Smooth muscle cell of the pulmonary artery (primary cell): ENCODE data around the gene FOXO3. TPM values are rescaled to one million over a fixed set of nuclear protein-coding genes. Genes with fewer than 3 reads are reported as not detected.

Experiments
- total RNA-seq: library from RNA; depleted of rRNA; stranded (reverse); fragments of >200 nt; gene quantifications from 2 replicates; pipeline ENCODE4 v1.2.3, GENCODE V29; 2014

Gene FOXO3
- 48.0 and 59.6 TPM in 2 replicates for total RNA-seq

DNA sequence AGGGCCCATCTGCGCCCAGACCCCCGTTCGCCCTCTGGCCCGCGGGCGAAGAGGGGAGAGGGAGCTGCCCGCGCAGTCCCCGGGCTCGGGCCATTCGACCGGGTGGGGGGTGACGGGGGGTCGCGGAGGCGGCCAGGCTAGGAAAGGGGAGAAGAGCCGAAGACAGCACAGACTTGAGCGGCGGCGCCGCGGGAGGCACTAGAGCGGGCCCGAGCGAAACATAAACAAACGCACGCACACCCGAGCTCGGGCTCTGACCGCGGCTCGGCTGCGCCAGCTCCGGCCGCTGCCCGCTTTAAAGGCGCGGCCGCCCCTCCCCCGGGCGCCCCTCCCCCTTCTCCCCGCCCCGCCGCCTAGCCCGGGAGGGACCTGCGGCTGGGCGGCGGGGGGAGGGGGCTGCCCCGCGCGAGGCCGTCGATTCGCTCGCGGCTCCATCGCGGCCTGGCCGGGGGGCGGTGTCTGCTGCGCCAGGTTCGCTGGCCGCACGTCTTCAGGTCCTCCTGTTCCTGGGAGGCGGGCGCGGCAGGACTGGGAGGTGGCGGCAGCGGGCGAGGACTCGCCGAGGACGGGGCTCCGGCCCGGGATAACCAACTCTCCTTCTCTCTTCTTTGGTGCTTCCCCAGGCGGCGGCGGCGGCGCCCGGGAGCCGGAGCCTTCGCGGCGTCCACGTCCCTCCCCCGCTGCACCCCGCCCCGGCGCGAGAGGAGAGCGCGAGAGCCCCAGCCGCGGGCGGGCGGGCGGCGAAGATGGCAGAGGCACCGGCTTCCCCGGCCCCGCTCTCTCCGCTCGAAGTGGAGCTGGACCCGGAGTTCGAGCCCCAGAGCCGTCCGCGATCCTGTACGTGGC, at the start of gene FOXO3:
FOXO3 (plus strand) TSS at position 455 of the 846 bp plus-strand sequence; CDS start at position 747, 292 bp downstream.

